Activated naive CD4-positive, alpha-beta T cell treated with anti-CD3 and anti-CD28 coated beads, Interleukin-2, amount 10 ng/mL, durations not matched to agents 7 days and 5 days (primary cell): ENCODE data around the gene TXK.
A peak's percentile ranks its signal among the peaks of the same experiment; 100 is the strongest.

Source experiments
- CTCF ChIA-PET: fragments of 350-600 bp; sonication (Branson Sonifier 250); formaldehyde crosslinking; loops from one replicate; lab custom pipeline; 2021; ENCODE audit warnings: antibody characterized with exemption; lab: Charles Lee
- DNase-seq: peaks from one replicate; pipeline ENCODE4 v3.0.0-alpha.2; 2020
- H3K27ac Mint-ChIP-seq: one replicate; pipeline ENCODE4 v1.8.0; 2021; ENCODE audit warnings: mild to moderate bottlenecking, moderate library complexity, mixed read lengths
- H3K27me3 Mint-ChIP-seq: one replicate; pipeline ENCODE4 v1.8.0; 2021; ENCODE audit warnings: mild to moderate bottlenecking, mixed read lengths
- H3K36me3 Mint-ChIP-seq: one replicate; pipeline ENCODE4 v1.8.0; 2021; ENCODE audit warnings: mixed read lengths
- H3K4me1 Mint-ChIP-seq: one replicate; pipeline ENCODE4 v1.8.0; 2021; ENCODE audit warnings: mixed read lengths
- H3K4me3 Mint-ChIP-seq: one replicate; pipeline ENCODE4 v1.8.0; 2021; ENCODE audit warnings: mild to moderate bottlenecking, moderate library complexity, mixed read lengths
- H3K9me3 Mint-ChIP-seq: one replicate; pipeline ENCODE4 v1.8.0; 2021; ENCODE audit warnings: mixed read lengths

TXK gene

GRCh38 chr4:48047421-48047844 lies 86.6 kb downstream of the TXK start:
- peak overlapping the region; percentile 19 for H3K4me3 Mint-ChIP-seq
- no peaks in the 10 kb centered on the region for H3K9me3 Mint-ChIP-seq
- H3K4me1 Mint-ChIP-seq = peaks cover 40% of the 10 kb centered on the region
- H3K27ac Mint-ChIP-seq = no peak overlapping the region
- H3K36me3 Mint-ChIP-seq = no peaks in the 10 kb centered on the region
- CTCF ChIA-PET = interaction anchor here (0.8 to 9.4 kb wide), 4 partner anchors 13 to 63 kb away, joined by 3 to 54 read pairs (median 6); no protein-coding TSS in a partner anchor
- DNase-seq = peak; percentile 80
- H3K27me3 Mint-ChIP-seq = peaks cover 67% of the 10 kb centered on the region

DNA sequence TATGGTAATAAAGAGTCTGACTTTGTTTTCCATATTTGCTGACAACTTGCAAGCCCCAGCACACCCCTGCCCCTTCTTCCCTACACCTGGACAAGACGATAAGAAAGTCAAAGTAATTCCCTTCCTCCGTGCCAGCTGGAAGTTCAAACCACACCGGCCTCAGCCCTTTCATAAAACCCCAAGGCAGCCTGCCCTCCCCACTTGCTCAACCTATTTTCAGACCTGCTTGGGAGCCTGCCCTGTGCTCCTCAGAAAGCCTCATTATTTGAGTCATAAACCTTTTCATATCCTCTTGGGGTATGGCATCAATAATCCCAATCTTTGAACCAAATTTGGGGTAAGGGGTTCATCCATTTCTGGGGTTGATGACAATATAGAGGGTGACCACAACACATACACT lies 88.0 kb downstream of the TXK start:
- Mint-ChIP-seq H3K4me3 (no peak overlapping the region), H3K9me3 (no peaks in the 10 kb centered on the region), H3K4me1 (peaks cover 45% of the 10 kb centered on the region), H3K36me3 (no peaks in the 10 kb centered on the region), H3K27me3 (peaks cover 69% of the 10 kb centered on the region), H3K27ac (no peak overlapping the region)
- CTCF ChIA-PET = interaction anchor here (0.6 to 9.4 kb wide), 2 partner anchors 12 to 13 kb away, joined by 3 to 54 read pairs; no protein-coding TSS in a partner anchor
- DNase-seq = no peak

DNA sequence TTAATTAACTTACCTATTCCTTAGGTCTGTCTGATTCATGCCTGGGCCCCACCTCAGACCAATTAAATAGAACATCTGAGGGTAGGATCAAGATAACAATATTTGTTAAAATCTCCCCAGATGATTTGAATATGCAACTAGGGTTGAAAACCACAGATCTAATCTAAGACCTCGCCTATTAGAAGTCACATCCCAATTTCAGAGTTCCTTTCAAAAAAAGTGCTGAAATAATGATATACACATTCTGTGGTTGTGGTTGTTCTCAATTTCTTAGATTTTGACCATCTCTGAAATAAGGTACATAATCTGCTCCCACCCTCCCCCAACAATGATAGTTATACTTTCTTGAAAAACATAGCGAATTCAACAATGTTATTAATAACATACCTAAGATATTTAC lies 89.8 kb downstream of the TXK start:
- Mint-ChIP-seq H3K27ac (no peak overlapping the region), H3K36me3 (no peaks in the 10 kb centered on the region), H3K4me1 (peaks cover 45% of the 10 kb centered on the region), H3K9me3 (no peaks in the 10 kb centered on the region), H3K27me3 (peaks cover 52% of the 10 kb centered on the region), H3K4me3 (no peak overlapping the region)
- CTCF ChIA-PET = interaction anchor here (9.4 kb wide), 1 partner anchor 10 kb away, joined by 54 read pairs; no protein-coding TSS in a partner anchor
- DNase-seq = no peak

- DNase-seq = no peak
- CTCF ChIA-PET = interaction anchor here (0.9 to 9.4 kb wide), 2 partner anchors 9 to 26 kb away, joined by 3 to 54 read pairs; no protein-coding TSS in a partner anchor
- Mint-ChIP-seq H3K4me1 (peaks cover 45% of the 10 kb centered on the region), H3K36me3 (no peaks in the 10 kb centered on the region), H3K4me3 (no peak overlapping the region), H3K27me3 (peaks cover 45% of the 10 kb centered on the region), H3K9me3 (no peaks in the 10 kb centered on the region), H3K27ac (no peak overlapping the region)
Measured at GRCh38 chr4:48043504-48043903, 90.5 kb downstream of the TXK start.

DNA sequence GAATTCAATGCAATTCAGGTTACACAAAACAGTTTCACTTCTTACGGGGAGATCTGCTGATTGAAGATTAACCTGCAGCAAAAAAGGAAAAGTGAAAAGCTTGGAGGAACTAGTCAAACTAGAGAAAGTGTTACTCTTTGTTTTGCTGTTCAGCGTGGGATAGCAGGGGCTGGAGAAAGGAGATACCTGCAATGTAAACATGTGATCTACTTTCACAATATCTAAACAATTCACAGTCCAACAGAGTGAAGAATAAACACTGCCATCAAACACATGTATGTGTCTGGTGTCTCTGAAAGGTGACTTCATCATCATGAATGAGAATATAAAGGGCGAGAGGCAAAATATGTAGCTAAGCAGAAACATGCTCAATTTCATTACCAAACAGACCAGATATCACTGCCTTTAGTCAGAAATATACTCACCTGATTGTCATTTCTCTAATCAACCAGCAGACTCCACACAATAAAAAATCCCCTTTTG lies 91.0 kb downstream of the TXK start:
- peaks cover 41% of the 10 kb centered on the region for H3K4me1 Mint-ChIP-seq
- H3K27me3 Mint-ChIP-seq = peaks cover 43% of the 10 kb centered on the region
- DNase-seq = no peak
- CTCF ChIA-PET = interaction anchor here (0.9 to 9.4 kb wide), 2 partner anchors 8 to 25 kb away, joined by 3 to 54 read pairs; no protein-coding TSS in a partner anchor
- no peak overlapping the region for H3K27ac Mint-ChIP-seq
- H3K9me3 Mint-ChIP-seq = no peaks in the 10 kb centered on the region
- H3K36me3 Mint-ChIP-seq = no peaks in the 10 kb centered on the region
- H3K4me3 Mint-ChIP-seq = no peak overlapping the region

DNA sequence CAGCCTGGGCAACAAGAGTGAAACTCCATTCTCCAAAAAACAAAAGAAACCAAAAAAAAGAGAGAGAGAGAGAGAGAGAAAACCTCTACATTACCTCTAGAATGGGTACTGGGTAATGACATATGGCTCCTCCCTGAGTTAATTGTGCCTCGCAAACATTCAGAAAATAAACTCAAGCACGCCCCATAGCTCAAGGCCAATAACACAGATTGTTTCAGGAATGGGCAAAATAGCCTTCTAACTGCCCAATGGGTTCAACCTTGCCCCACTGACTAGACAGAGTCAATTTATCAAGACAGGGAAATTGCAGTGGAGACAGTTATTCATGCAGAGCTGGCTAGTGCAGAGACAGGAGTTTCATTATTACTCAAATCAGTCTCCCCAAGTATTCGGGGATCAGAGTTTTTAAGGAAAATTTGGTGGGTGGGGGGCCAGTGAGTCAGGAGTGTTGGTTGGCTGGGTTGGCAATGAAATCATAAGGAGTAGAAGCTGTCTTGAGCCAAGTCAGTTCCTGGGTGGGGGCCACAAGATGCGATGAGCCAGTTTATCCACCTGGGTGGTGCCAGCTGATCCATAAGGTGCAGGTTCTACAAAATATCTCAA lies 92.4 kb downstream of the TXK start:
- no peaks in the 10 kb centered on the region for H3K36me3 Mint-ChIP-seq
- no peak overlapping the region for H3K4me3 Mint-ChIP-seq
- CTCF ChIA-PET = interaction anchor here (0.6 to 9.4 kb wide), 2 partner anchors 7 to 87 kb away, joined by 4 to 54 read pairs; no protein-coding TSS in a partner anchor
- no peak for DNase-seq
- H3K27ac Mint-ChIP-seq = no peak overlapping the region
- H3K27me3 Mint-ChIP-seq = peaks cover 33% of the 10 kb centered on the region
- no peaks in the 10 kb centered on the region for H3K9me3 Mint-ChIP-seq
- peaks cover 31% of the 10 kb centered on the region for H3K4me1 Mint-ChIP-seq

GRCh38 chr4:48039561-48039960 lies 94.5 kb downstream of the TXK start:
- CTCF ChIA-PET = no interaction called here
- H3K9me3 Mint-ChIP-seq = no peaks in the 10 kb centered on the region

GRCh38 chr4:48038666-48039065 lies 95.4 kb downstream of the TXK start:
- H3K9me3 Mint-ChIP-seq = no peaks in the 10 kb centered on the region
- no peak overlapping the region for H3K4me3 Mint-ChIP-seq
- H3K36me3 Mint-ChIP-seq = no peaks in the 10 kb centered on the region
- peaks cover 9% of the 10 kb centered on the region for H3K27me3 Mint-ChIP-seq
- no peak overlapping the region for H3K27ac Mint-ChIP-seq
- no peak for DNase-seq
- H3K4me1 Mint-ChIP-seq = peaks cover 26% of the 10 kb centered on the region
- CTCF ChIA-PET = interaction anchor here (0.9 kb wide), 1 partner anchor 35 kb away, joined by 3 read pairs; no protein-coding TSS in a partner anchor

More at GRCh38 chr4:48039561-48039960, 94.5 kb downstream of the TXK start:
- H3K4me1 Mint-ChIP-seq = peaks cover 28% of the 10 kb centered on the region
- H3K27ac Mint-ChIP-seq = no peak overlapping the region
- no peaks in the 10 kb centered on the region for H3K36me3 Mint-ChIP-seq
- no peak for DNase-seq
- no peak overlapping the region for H3K4me3 Mint-ChIP-seq
- H3K27me3 Mint-ChIP-seq = peaks cover 14% of the 10 kb centered on the region

DNA sequence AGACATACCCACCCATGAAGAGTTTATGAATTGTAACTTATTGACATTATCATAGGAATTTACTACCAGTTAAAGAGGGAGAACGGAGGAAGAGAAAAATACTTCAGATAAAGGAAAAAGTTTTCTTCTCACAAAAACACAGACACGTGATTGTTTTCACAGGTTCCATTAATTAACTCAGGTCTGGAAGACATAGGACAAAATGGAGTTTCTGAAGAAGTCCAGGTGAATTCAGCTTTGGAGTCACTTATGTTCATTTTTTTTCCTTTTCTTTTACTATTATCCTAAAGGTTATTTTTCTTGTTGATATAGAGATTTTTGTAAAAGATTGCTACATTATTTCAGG lies 97.0 kb downstream of the TXK start:
- CTCF ChIA-PET = interaction anchor here (5.6 to 5.7 kb wide), 2 partner anchors 8 to 49 kb away, joined by 32 to 54 read pairs; no protein-coding TSS in a partner anchor
- DNase-seq = no peak
- Mint-ChIP-seq H3K9me3 (no peaks in the 10 kb centered on the region), H3K27ac (no peak overlapping the region), H3K27me3 (peaks cover 9% of the 10 kb centered on the region), H3K36me3 (no peaks in the 10 kb centered on the region), H3K4me1 (peaks cover 18% of the 10 kb centered on the region), H3K4me3 (no peak overlapping the region)

- Mint-ChIP-seq H3K4me3 (no peak overlapping the region), H3K9me3 (no peaks in the 10 kb centered on the region), H3K27me3 (no peaks in the 10 kb centered on the region), H3K36me3 (no peaks in the 10 kb centered on the region), H3K4me1 (peaks cover 13% of the 10 kb centered on the region), H3K27ac (no peak overlapping the region)
- no peak for DNase-seq
- CTCF ChIA-PET = interaction anchor here (1.5 to 5.7 kb wide), 5 partner anchors 9 to 73 kb away, joined by 4 to 54 read pairs (median 5); no protein-coding TSS in a partner anchor
Measured at GRCh38 chr4:48035952-48036351, 98.1 kb downstream of the TXK start.

- H3K36me3 Mint-ChIP-seq = no peaks in the 10 kb centered on the region
- H3K9me3 Mint-ChIP-seq = no peaks in the 10 kb centered on the region
- CTCF ChIA-PET = interaction anchor here (0.7 to 5.7 kb wide), 20 partner anchors 11 to 517 kb away, joined by 3 to 54 read pairs (median 4); partner anchors contain the start of gene CNGA1
- peak; percentile 75 for DNase-seq
- H3K4me1 Mint-ChIP-seq = peaks cover 13% of the 10 kb centered on the region
- no peak overlapping the region for H3K27ac Mint-ChIP-seq
- H3K27me3 Mint-ChIP-seq = no peaks in the 10 kb centered on the region
- H3K4me3 Mint-ChIP-seq = no peak overlapping the region
Measured at GRCh38 chr4:48033825-48034413, 100.1 kb downstream of the TXK start.

DNA sequence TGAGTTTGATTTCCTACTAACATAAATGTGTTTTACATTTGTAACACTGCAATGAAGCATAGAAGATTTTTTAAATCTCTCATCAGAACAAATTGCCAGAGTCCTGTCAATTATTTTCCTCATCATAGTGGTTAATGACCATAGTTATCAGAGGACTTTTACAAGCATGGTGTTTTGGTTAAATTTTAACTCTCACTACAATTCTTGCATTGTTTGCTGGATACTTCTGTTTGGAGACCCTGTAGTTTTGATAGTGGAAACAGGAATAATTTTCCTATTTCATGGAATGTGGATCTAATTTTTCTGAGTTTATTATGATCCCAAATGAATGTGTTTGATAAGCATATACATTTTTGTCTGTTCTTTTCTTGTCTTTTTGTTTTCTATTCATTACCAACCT lies 100.6 kb downstream of the TXK start:
- Mint-ChIP-seq H3K36me3 (no peaks in the 10 kb centered on the region), H3K4me1 (peaks cover 16% of the 10 kb centered on the region), H3K4me3 (no peak overlapping the region), H3K27me3 (no peaks in the 10 kb centered on the region), H3K9me3 (no peaks in the 10 kb centered on the region), H3K27ac (no peak overlapping the region)
- no peak for DNase-seq
- CTCF ChIA-PET = interaction anchor here (0.7 to 5.7 kb wide), 15 partner anchors 12 to 517 kb away, joined by 3 to 54 read pairs (median 4); no protein-coding TSS in a partner anchor

DNA sequence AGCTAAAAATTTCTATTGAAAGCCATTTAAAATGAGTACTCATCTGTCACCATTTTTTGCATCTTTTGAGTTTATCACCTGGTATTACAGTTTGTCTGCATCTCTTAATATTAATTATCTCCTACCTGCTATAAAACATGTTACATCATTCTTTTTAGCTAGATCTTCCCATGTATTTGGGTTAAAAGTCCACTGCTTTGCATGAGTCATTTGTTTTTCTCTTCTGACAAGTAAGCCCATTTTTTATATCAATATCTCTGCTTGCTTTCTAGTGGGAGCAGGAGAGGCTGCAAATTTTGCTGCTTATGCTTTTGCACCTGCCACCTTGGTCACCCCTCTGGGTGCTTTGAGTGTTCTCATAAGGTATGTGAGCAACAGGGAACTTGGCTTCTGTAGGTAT lies 101.3 kb downstream of the TXK start:
- CTCF ChIA-PET = interaction anchor here (1.0 to 5.7 kb wide), 6 partner anchors 13 to 112 kb away, joined by 4 to 54 read pairs (median 11); no protein-coding TSS in a partner anchor

More for the DNA sequence above, 101.3 kb downstream of the TXK start:
- no peak overlapping the region for H3K27ac Mint-ChIP-seq
- DNase-seq = no peak
- H3K9me3 Mint-ChIP-seq = no peaks in the 10 kb centered on the region
- H3K4me1 Mint-ChIP-seq = peaks cover 21% of the 10 kb centered on the region
- H3K36me3 Mint-ChIP-seq = no peaks in the 10 kb centered on the region
- no peaks in the 10 kb centered on the region for H3K27me3 Mint-ChIP-seq
- H3K4me3 Mint-ChIP-seq = no peak overlapping the region
